Esophagus (tissue), 2 donors: ENCODE measurements around the gene AIPL1. TPM values are rescaled to one million over a fixed set of nuclear protein-coding genes. Genes with fewer than 3 reads are reported as not detected.

ENCODE experiments used
- polyA plus RNA-seq, 2 donors: library from polyadenylated mRNA; stranded (reverse); fragments of 200-250 nt; gene quantifications; one replicate each; pipeline ENCODE4 v1.2.3, GENCODE V29; 2013
- donor health status: healthy with polysubstance abuse.
- donor health status: Bipolar disorder and iron deficiency.

The AIPL1 gene
- polyA plus RNA-seq, 2 donors = not detected

Other genes starting within 250 kb of the AIPL1 start
- gene PIMREG, start 9.3 kb upstream of the AIPL1 start, polyA plus RNA-seq = 1 to 10 TPM; 1.7 to 4.0 TPM
- gene PITPNM3, start 121.4 kb upstream of the AIPL1 start, polyA plus RNA-seq = 10 to 100 TPM in 1 of 2 donors, 1 to 10 TPM in 1; 9.5 to 14.4 TPM
- gene KIAA0753, start 205.6 kb upstream of the AIPL1 start, polyA plus RNA-seq = 1 to 10 TPM; 5.8 to 6.7 TPM
- 100 to 1,000 TPM; 578 to 612 TPM for gene TXNDC17, start 205.9 kb upstream of the AIPL1 start, polyA plus RNA-seq
- 10 to 100 TPM; 18.1 to 34.6 TPM for gene MED31, start 216.5 kb upstream of the AIPL1 start, polyA plus RNA-seq
- gene C17orf100, start 216.6 kb upstream of the AIPL1 start, polyA plus RNA-seq = 1 to 10 TPM; 2.1 to 2.9 TPM